Hepatocyte (in vitro differentiated cells): ENCODE results near the gene TEAD1.

ENCODE experiments used
- CTCF ChIP-seq: fragments of 200-600 bp; sonication (generic); IDR thresholded peaks from 2 replicates; pipeline ENCODE4 v1.5.1; 2016; ENCODE audit warnings: antibody characterized with exemption, mild to moderate bottlenecking; ENCODE audit not compliant: poor library complexity
- EZH2 ChIP-seq: fragments of 200-600 bp; sonication (generic); IDR thresholded peaks from 2 replicates; pipeline ENCODE4 v1.6.1; 2016; ENCODE audit warnings: antibody characterized with exemption, mild to moderate bottlenecking, borderline replicate concordance
- EZH2phosphoT487 ChIP-seq: fragments of 200-600 bp; sonication (generic); IDR thresholded peaks from one replicate; pipeline ENCODE4 v1.6.1; 2018; ENCODE audit warnings: antibody characterized with exemption, mild to moderate bottlenecking, low read depth, moderate library complexity; ENCODE audit not compliant: unreplicated experiment, severe bottlenecking

- TF ChIP-seq EZH2phosphoT487 (no peak), CTCF (no peak), EZH2 (no peak)
These were observed 161.1 kb downstream of the TEAD1 start for GRCh38 chr11:12835286-12835685.
